GM19438 (cell line): Measurements from ENCODE around the gene CBY3.
"Not testable (repeated sequence)": the region's sequence is repeated elsewhere in the genome, so short reads cannot be mapped to it uniquely, and the experiment has no call there.

ENCODE experiments used
- ATAC-seq: cut with Tn5 transposase; IDR thresholded peaks from one replicate; pipeline ENCODE4 v1.9.1; 2021; ENCODE audit warnings: low read depth; ENCODE audit not compliant: unreplicated experiment

CBY3 gene

DNA sequence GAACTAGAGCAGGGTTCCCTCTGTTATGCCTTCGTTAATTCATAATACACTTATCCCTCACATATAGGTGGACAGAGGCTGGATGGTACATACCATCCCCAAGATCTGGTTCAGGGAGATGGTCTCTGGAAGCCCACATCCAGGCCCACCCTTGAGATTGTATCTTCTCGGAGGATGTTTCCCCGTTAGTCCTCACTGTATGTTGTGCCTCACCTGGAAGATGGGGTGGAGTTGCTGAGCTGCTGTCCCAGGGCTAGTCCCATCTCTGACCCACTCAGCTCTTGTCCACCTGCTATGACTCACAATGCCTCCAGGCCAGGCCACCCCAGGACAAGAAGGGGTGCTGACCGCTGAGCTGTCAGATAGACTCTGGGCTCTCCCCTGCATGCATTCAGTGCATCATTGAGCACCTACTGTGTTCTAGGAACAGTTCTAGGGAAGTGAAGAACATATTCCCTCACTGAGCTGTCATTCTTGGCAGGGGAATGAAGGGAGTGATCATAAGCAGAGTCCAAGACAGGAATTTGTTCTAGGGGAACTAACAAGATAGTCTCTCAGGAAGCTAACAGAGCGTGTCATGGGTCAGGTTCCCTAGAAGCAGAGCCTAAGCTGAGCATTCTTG, at the start of gene CBY3:
Gene CBY3 (minus strand): TSS at position 255 of the 622 bp plus-strand sequence. CDS start 116 bp downstream, at position 139.
- no peak for ATAC-seq

DNA sequence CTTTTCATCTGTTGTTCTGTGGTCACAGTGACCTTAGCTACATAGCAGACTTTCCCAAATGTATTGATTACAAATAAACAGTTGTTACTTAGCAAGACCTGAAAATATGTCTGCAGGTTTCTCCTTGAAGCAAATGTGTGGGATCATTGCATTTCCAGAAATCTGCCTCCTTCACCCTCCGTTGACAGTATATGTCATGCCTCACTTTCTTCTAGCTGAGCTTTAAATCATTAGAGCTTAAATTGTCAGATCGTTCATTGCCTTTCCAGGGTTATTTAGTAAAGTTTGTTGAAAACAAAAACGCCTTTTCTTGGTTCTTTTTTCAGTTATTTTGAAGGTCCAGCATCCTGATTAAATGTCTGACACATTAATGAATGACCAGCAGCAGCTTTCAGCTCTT, 49.5 kb upstream of the CBY3 start:
- ATAC-seq: no peak

DNA sequence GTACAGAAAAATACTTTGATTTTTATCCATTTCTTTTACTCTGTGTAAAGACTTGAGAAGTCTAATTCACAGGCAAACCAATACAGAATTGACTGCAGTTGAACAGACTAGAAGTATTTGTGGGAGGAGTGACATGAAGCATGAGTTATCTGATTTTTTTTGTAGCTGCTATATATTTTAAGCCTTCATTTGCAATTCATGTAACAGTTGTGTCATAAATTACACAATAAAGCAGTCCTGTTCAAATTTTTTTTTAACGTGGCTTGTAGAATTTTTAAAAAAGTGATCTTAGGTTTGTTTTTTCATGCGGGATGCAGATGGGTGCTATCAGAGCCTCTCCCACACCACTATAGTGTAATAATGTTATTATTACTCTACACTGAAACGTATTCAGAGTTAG, 48.9 kb upstream of the CBY3 start:
- ATAC-seq: no peak

DNA sequence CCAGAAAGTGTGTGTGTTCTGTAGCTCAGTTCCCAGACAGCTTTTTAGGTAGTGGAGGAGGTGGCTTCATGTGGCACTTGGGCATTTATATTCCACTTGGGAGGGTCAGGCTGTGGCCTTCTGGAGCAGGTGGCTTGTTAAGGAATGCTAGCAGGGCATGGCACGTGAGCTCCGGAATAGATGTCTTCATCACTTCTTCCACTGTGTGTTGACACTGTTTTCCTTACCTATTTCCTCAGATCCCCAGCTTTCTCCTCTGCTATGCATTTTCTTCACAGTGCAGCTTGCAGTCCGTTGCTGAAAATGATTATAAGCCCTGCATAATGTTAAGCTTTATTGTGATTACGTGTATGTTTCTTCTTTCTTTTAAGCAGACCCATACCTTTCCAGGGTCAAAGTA, 48.5 kb upstream of the CBY3 start:
- ATAC-seq: no peak

DNA sequence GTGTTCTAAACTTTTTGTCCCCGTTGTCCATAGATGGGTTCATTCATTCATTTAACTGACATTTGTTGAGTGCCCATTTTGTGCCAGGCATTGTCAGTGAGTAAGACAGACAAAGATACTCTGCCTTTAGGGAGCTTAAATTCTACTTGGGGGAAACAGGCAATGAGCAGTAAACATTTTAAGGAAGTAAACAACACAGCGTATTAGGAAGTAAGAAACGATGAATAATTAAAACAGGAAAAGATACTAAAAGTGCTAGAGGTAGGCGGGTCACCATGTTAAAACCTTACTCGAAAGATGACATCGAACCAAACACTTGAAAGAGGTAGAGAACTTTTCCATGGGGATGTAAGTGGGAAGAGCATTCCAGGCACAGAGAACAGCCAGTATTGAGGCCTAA, 46.3 kb upstream of the CBY3 start:
- no peak for ATAC-seq

DNA sequence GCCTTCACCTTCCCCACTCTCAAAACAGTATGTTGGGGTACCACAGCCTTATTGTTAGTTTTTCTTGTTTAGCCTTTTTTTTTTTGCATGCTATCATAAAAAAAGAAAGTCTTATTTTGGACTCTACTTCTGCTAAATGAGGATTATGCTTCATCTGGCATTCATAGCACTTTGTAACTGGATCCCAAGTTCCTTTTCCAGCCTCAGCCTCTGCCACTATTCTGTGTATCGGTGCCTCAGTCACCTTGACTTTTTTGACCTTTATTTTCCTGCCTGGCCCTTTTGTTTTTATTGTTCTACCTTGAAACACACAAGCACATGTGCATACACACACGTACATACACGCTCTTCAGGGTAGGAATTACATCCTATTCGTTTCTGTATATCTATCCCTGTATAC, 43.3 kb upstream of the CBY3 start:
- ATAC-seq: no peak

DNA sequence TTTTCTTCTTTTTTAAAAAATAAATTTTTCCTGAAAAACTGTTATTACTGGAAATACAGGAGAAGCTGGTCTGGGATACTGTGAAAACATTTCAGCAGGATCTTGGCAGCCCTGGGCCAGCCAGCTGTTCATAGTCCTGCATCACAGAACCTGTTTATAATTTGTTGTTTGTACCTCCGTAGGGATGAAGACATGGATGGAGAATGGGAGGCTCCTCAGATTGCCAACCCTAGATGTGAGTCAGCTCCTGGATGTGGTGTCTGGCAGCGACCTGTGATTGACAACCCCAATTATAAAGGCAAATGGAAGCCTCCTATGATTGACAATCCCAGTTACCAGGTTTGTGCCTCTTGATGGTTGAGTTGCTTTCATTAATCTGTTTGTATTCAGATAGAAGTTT, 39.4 kb upstream of the CBY3 start:
- no peak for ATAC-seq

DNA sequence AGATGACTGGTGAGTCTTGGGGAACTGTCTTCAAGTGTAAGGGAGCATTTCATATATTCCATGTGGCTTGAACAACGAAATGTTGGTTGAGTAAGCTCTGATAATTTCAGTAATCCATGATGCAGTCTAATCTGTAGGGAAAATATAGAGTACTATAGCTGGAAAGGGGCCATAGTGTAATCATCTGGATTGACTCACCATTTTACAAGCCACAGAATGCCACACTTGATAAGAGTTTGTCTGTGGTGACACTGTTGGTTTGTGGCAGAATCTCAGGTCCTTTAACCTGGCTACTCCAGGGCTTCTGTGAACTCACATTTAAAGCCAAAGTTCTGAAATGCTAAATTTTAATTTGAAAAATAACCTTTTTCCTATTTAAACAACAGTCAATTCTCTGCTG, 35.5 kb upstream of the CBY3 start:
- no peak for ATAC-seq

DNA sequence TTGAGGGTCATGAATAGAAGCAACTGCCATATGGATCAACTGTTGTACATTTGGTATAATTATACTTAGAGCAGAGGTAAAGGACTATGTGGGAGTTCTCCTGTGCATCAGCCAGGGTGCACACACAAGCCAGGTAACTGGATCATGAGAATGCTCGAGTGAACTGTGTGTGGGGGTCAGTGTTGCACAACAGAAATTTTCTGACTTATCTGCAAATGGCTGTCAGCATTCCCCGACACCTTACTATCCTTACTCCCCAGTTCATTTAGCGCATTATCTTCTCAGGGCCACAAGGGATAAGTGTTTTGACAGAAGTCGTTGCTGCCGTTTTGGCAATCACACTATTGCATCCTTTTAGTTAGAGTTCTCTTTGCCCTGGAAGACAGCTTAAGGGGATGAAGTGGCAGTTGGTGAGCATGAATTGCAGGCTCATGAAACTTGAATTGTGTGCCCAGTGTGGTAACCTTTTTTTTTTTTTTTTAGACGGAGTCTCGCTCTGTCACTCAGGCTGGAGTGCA, 19.6 kb upstream of the CBY3 start:
- no peak for ATAC-seq

DNA sequence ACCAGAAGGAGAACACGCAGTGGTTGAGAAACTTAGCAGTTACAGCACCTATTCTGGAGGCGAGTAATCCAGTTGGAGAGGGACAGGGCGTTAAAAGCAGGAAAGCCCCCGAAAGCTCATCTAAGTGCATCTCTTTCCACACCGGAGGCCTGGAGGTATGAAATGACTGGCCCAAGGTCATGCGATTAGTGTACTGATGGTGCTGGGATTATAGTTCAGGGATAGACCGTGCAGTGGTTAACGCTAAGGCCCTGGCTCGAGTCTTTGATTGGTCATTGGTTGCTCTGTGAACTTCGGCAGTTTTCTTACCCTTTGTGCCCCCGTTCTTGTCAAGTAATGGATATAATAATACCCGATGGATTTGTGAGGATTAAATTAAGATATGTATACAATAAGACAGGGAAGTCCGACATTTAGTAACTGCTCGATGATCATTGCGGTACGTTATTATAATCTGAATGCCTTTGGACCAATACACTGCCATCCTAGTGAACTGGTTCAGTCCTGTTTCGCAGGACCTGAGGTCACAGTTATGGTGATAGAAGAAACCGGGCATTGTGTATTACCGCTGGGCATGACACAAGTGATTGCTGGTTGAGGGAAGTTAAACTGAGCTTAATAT, 18.9 kb upstream of the CBY3 start:
- ATAC-seq: no peak

DNA sequence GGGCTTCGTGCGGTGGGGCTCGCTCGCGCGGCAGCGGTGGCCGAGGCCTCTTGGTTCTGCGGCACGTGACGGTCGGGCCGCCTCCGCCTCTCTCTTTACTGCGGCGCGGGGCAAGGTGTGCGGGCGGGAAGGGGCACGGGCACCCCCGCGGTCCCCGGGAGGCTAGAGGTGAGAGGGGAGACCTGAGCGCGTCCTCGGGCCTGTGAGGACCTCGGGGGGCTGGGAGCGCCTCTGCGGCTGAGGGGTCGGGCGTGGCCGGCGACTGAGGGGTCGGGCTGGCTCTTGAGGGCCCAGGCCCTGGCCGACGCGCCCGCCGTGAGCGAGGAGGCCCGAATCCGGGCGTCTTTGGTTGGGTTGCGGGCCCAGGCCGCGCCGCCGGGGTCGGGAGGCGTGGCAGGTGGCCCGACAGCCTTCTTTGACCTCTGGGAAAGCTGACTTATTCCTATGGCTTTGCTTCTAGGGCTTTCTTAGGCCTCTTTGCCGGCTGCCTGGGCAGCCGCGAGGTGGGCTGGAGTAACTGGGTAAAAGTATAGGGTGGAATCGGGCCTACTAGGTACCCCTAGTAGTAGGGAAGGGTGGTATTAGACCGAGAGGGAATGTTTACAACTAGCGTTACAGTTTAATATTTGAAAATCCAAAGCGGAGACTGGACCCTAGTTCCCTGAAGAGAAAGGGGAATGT, 18.2 kb upstream of the CBY3 start, which contains the start of gene CANX:
Gene CANX (plus strand): TSS at position 33 of the 681 bp plus-strand sequence. CDS start 6,715 bp downstream, outside the sequence.
- ATAC-seq: peak; percentile 1

DNA sequence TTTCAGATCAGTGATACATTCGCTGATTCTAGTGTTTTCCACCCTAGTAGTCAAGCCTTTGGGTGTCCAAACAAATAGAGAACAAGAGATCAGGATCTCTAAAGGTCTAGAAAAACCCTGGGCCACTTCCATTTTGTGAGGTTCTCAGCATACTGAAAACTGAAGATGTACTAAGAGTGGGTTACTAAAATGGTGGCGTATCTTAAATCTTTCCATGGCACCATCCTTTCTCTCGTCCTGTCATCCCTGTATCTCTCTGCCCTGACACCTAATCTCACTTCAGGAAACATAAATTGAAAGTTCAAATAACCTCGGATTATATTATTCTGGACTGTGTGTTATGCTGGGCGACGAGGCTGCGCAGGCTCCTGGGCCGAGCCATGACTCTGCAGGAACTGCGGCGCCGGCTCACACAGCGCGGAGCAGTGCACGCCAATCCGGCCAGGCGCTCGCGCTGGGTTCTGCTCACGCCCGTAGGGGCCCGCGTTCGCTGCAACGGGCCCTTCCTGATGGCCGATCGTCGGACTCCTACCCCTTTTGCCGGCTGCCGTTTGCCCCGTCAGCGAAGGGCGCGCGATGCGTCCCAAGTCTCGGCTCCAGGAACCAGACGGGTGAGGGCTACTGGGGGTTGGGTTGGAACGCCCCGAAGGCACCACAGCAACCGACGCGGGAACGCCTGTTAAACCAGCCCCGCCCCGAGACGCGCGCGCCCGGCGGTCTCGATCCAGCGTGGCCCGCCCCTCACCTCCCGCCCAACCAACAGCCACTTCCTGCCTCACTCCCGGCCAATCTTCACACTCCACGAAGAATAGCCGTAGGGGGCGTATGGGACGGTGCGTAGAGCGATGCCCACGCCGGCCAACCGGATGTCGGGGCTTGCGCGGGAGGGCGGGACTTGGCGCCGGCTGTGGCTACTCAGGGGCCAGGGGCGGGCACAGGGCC, 17.4 kb upstream of the CBY3 start:
- peak; percentile 91 for ATAC-seq

DNA sequence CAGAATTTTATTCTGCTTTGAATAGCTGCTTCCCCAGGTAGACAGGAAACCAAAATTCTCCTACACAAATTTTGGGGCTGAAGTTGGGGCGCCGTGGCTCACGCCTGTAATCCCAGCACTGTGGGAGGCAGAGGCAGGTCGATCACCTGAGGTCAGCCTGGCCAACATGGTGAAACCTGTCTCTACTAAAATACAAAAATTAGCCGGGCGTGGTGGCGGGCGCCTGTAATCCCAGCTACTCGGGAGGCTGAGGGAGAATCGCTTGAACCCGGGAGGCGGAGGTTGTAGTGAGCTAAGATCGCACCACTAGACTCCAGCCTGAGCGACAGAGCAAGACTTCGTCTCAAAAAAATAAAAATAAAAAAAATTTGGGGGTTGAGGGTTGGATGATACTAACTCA, 16.7 kb upstream of the CBY3 start:
- ATAC-seq: not testable (repeated sequence)

DNA sequence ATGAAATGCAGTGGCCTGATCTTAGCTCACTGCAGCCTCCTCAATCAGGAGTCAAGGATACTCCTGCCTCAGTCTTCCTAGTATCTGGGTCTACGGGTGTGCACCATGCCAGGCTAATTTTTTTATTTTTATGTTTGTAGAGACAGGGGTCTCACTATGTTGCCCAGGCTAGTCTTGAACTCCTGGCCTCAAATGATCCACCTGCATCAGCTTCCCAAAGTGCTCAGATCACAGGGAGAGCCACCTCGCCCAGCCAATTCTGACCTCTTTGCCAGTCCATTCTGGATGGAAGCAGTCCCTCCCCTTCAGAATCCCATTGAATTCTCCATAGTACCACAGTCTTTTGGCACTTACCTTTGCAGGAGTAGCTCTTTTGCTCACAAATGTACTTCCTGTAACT, 16.3 kb upstream of the CBY3 start:
- ATAC-seq: no peak

DNA sequence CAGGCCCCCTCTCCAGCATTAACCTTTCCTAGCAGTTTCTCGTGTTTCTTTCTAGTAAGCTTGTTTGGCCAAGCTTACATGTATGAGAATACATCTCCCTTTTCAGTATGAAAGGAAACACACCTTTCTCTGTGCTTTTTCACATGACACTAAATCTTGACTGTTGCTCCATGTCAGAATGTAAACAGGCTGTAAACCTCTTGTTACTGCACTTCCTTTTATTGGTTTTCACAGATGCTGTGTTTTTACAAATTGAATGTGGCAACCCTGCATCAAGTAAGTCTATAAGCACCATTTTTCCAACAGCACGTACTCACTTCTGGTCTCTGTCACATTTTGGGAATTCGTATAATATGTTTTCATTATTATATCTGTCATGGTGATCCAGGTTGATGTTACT, 15.8 kb upstream of the CBY3 start:
- ATAC-seq: no peak

DNA sequence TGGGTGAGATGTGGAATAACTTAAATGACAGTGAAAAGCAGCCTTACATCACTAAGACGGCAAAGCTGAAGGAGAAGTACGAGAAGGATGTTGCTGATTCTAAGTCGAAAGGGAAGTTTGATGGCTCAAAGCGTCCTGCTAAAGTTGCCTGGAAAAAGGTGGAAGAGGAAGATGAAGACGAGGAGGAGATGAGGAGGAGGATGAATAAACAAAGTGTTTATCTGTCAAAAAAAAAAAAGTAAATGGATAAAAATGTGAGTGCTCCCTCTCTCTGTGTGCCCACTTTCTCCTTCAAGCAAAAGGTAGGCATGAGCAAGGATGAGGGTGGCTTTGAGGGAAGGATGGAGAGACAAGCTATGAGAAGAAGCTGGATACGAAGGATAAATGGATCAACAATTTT, 13.7 kb upstream of the CBY3 start:
- ATAC-seq: no peak

DNA sequence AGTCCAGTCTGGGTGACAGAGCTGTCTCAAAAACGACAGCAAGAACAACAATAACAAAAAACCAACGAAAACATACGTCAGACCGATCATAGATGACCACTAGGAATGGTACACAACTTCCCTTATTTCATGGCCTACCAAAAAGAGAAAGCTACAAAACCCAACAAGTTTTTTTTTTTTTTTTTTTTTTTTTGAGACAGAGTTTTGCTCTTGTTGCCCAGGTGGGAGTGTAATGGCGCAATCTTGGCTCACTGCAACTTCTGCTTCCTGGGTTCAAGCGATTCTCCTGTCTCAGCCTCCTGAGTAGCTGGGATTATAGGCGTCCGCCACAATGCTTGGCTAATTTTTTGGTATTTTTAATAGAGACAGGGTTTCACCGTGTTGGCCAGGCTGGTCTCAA, 8.4 kb upstream of the CBY3 start:
- not testable (repeated sequence) for ATAC-seq

DNA sequence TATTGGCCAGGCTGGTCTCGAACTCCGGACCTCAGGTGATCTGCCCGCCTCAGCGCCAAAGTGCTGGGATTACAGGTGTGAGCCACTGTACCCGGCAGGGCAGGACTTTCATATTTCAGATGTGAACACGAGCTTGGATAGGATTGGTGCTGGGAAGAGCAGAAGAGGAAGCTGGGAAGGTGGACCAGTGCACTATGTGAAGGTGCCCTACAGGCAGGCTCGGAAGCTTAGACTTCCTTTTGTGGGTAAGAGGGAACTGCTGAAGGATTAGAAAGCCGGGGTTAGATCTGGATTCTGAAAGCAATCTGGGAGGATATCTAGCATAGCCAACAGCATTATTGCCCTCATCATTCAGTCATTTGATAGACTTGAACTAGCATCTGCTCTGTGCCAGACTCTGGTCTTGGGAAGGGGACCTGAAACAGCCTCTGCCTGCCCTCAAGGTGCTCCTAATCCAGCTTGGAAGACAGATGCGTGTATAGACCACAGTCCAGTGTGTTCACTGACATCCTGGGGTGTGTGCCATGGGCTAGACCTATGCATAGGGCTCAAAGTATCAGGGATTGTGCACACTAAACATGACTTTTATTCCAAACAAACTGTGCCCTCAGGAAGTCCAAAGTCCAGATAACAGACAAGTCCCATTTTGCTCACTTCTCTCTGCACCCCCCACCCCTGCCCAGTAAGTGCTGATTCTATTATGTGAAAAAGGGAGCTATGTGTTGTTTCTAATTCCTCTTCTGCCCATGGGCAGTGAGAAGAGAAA, 637 bp downstream of the CBY3 start:
- ATAC-seq: no peak

DNA sequence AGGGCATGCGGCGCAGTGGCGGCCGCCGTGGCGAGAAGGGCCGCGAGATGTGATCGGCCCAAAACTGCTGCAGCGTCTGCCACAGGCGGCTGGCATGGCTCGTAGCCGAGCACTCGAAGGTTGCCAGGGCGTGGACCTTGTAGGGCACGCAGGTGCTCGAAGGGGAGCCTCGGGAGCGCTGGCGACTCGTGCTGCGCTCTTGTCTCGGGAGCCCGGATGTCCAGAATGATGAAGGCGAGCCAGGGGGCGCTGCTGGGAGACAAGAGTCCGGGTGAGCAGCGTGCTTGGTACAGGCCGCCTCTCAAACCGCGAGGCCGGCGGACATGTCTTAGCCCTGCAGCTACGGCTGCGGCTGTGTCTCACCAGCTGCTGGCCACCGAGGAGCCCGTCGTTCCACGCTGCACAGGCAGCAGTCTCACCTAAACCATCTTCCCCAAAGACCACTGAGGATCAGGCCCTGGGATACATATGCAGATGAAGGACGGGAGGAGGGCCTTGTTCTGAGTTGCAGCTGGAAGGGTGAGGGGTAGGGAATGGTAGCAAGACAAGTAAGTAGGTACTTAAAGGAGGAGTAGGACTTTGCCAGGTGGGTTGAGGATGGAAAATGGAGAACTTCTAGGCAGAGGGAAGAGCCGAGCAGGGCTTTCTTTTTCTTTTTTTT, 1.7 kb downstream of the CBY3 start:
- ATAC-seq: no peak
